T-helper 2 cell treated with Interferon-gamma antibody and Interleukin-4, amounts not matched to agents 5 μg/mL and 100 μg/mL, for 36 hours (primary cell): Measurements from ENCODE around the gene SCP2.

Experiments used
- DNase-seq: peaks from one replicate; pipeline ENCODE4 v3.0.0; 2021; ENCODE audit warnings: low spot score
- H3K27ac Mint-ChIP-seq: one replicate; pipeline ENCODE4 v1.8.0; 2021; ENCODE audit warnings: mild to moderate bottlenecking, mixed read lengths
- H3K27me3 Mint-ChIP-seq: one replicate; pipeline ENCODE4 v1.8.0; 2021; ENCODE audit warnings: low read depth, mixed read lengths
- H3K36me3 Mint-ChIP-seq: one replicate; pipeline ENCODE4 v1.8.0; 2021; ENCODE audit warnings: low read depth, mixed read lengths
- H3K4me1 Mint-ChIP-seq: one replicate; pipeline ENCODE4 v1.8.0; 2021; ENCODE audit warnings: low read depth, mixed read lengths
- H3K4me3 Mint-ChIP-seq: one replicate; pipeline ENCODE4 v1.8.0; 2022; ENCODE audit warnings: mild to moderate bottlenecking, moderate library complexity, mixed read lengths
- H3K9me3 Mint-ChIP-seq: one replicate; pipeline ENCODE4 v1.8.0; 2021; ENCODE audit warnings: mixed read lengths

SCP2 gene

GRCh38 chr1:53048960-53049573 is 122.0 kb downstream of the SCP2 start:
- H3K36me3 Mint-ChIP-seq = peaks cover 27% of the 10 kb centered on the region
- peaks cover 9% of the 10 kb centered on the region for H3K4me1 Mint-ChIP-seq
- no peaks in the 10 kb centered on the region for H3K9me3 Mint-ChIP-seq
- DNase-seq = no peak
- no peak overlapping the region for H3K27ac Mint-ChIP-seq
- H3K27me3 Mint-ChIP-seq = no peaks in the 10 kb centered on the region
- H3K4me3 Mint-ChIP-seq = no peak overlapping the region

GRCh38 chr1:53049574-53049967 is 122.5 kb downstream of the SCP2 start:
- Mint-ChIP-seq H3K27ac (no peak overlapping the region), H3K27me3 (no peaks in the 10 kb centered on the region), H3K4me3 (no peak overlapping the region), H3K9me3 (no peaks in the 10 kb centered on the region), H3K36me3 (peaks cover 28% of the 10 kb centered on the region), H3K4me1 (peaks cover 9% of the 10 kb centered on the region)
- no peak for DNase-seq

GRCh38 chr1:53050310-53050709 is 123.2 kb downstream of the SCP2 start:
- H3K27ac Mint-ChIP-seq = no peak overlapping the region
- H3K4me1 Mint-ChIP-seq = peaks cover 9% of the 10 kb centered on the region
- H3K4me3 Mint-ChIP-seq = no peak overlapping the region
- no peaks in the 10 kb centered on the region for H3K9me3 Mint-ChIP-seq
- peaks cover 31% of the 10 kb centered on the region for H3K36me3 Mint-ChIP-seq
- DNase-seq = no peak
- H3K27me3 Mint-ChIP-seq = no peaks in the 10 kb centered on the region

GRCh38 chr1:53051676-53052075 is 124.6 kb downstream of the SCP2 start:
- no peak overlapping the region for H3K27ac Mint-ChIP-seq
- no peak for DNase-seq
- peaks cover 32% of the 10 kb centered on the region for H3K36me3 Mint-ChIP-seq
- H3K9me3 Mint-ChIP-seq = no peaks in the 10 kb centered on the region
- no peak overlapping the region for H3K4me3 Mint-ChIP-seq
- no peaks in the 10 kb centered on the region for H3K27me3 Mint-ChIP-seq
- H3K4me1 Mint-ChIP-seq = peaks cover 9% of the 10 kb centered on the region

GRCh38 chr1:53057127-53057526 is 130.1 kb downstream of the SCP2 start:
- Mint-ChIP-seq H3K27me3 (peaks cover 42% of the 10 kb centered on the region), H3K36me3 (peaks cover 17% of the 10 kb centered on the region), H3K4me1 (no peaks in the 10 kb centered on the region), H3K9me3 (no peaks in the 10 kb centered on the region), H3K27ac (no peak overlapping the region), H3K4me3 (no peak overlapping the region)
- DNase-seq = no peak

- H3K27ac Mint-ChIP-seq = no peak overlapping the region
- no peaks in the 10 kb centered on the region for H3K36me3 Mint-ChIP-seq
- peaks cover 67% of the 10 kb centered on the region for H3K27me3 Mint-ChIP-seq
- DNase-seq = no peak
- H3K4me1 Mint-ChIP-seq = no peaks in the 10 kb centered on the region
- H3K4me3 Mint-ChIP-seq = no peak overlapping the region
- no peaks in the 10 kb centered on the region for H3K9me3 Mint-ChIP-seq
These were observed 133.5 kb downstream of the SCP2 start for GRCh38 chr1:53060579-53060978.

- H3K27ac Mint-ChIP-seq = no peak overlapping the region
These were observed 134.2 kb downstream of the SCP2 start for GRCh38 chr1:53061123-53061858.

GRCh38 chr1:53061859-53062707 is 135.0 kb downstream of the SCP2 start, which contains the start of gene PODN:
PODN (plus strand) TSS chr1:53062213; CDS start chr1:53069856, 7,643 bp downstream.
- peaks cover 69% of the 10 kb centered on the region for H3K27me3 Mint-ChIP-seq
- H3K27ac Mint-ChIP-seq = no peak within 1 kb of the TSS
- H3K36me3 Mint-ChIP-seq = no peaks in the 10 kb centered on the region
- H3K4me3 Mint-ChIP-seq = peak within 1 kb of the TSS; percentile 32
- H3K9me3 Mint-ChIP-seq = no peaks in the 10 kb centered on the region
- H3K4me1 Mint-ChIP-seq = no peaks in the 10 kb centered on the region
- DNase-seq = no peak

More at GRCh38 chr1:53061123-53061858, 134.2 kb downstream of the SCP2 start:
- no peak for DNase-seq
- Mint-ChIP-seq H3K36me3 (no peaks in the 10 kb centered on the region), H3K4me3 (no peak overlapping the region), H3K27me3 (peaks cover 69% of the 10 kb centered on the region), H3K4me1 (no peaks in the 10 kb centered on the region), H3K9me3 (no peaks in the 10 kb centered on the region)

- H3K27ac Mint-ChIP-seq = no peak overlapping the region
These were observed 135.9 kb downstream of the SCP2 start for GRCh38 chr1:53062708-53063591.

GRCh38 chr1:53063744-53064515 is 136.9 kb downstream of the SCP2 start:
- H3K27ac Mint-ChIP-seq = no peak overlapping the region
- DNase-seq = no peak
- H3K4me1 Mint-ChIP-seq = no peaks in the 10 kb centered on the region
- peaks cover 55% of the 10 kb centered on the region for H3K27me3 Mint-ChIP-seq
- H3K4me3 Mint-ChIP-seq = no peak overlapping the region
- H3K36me3 Mint-ChIP-seq = no peaks in the 10 kb centered on the region
- no peaks in the 10 kb centered on the region for H3K9me3 Mint-ChIP-seq

More at GRCh38 chr1:53062708-53063591, 135.9 kb downstream of the SCP2 start:
- peaks cover 64% of the 10 kb centered on the region for H3K27me3 Mint-ChIP-seq
- no peaks in the 10 kb centered on the region for H3K36me3 Mint-ChIP-seq
- H3K4me3 Mint-ChIP-seq = peak overlapping the region; percentile 32
- no peak for DNase-seq
- H3K9me3 Mint-ChIP-seq = no peaks in the 10 kb centered on the region
- no peaks in the 10 kb centered on the region for H3K4me1 Mint-ChIP-seq

- Mint-ChIP-seq H3K9me3 (no peaks in the 10 kb centered on the region), H3K4me3 (no peak overlapping the region), H3K4me1 (no peaks in the 10 kb centered on the region), H3K27ac (no peak overlapping the region), H3K36me3 (no peaks in the 10 kb centered on the region), H3K27me3 (peaks cover 40% of the 10 kb centered on the region)
- DNase-seq = no peak
These were observed 138.3 kb downstream of the SCP2 start for GRCh38 chr1:53065391-53065790.

GRCh38 chr1:53066488-53066887 is 139.4 kb downstream of the SCP2 start:
- Mint-ChIP-seq H3K4me1 (no peaks in the 10 kb centered on the region), H3K36me3 (no peaks in the 10 kb centered on the region), H3K27me3 (peaks cover 29% of the 10 kb centered on the region)

More at GRCh38 chr1:53066488-53066887, 139.4 kb downstream of the SCP2 start:
- Mint-ChIP-seq H3K9me3 (no peaks in the 10 kb centered on the region), H3K27ac (no peak overlapping the region), H3K4me3 (no peak overlapping the region)
- no peak for DNase-seq
